ENCODE data around the gene LSM11. TPM values are rescaled to one million over a fixed set of nuclear protein-coding genes. Genes with fewer than 3 reads are reported as not detected.

LSM11 gene
- total RNA-seq, 1 donor from 2014 or later: 1.3 TPM

Other genes with a start within 250 kb of the LSM11 start
- gene ADAM19, start 167.9 kb upstream of the LSM11 start, total RNA-seq: 11.7 TPM
- gene SOX30, start 91.3 kb upstream of the LSM11 start, total RNA-seq: not detected
- not detected for gene C5orf52, start 72.2 kb upstream of the LSM11 start, total RNA-seq
- 0.32 TPM for gene THG1L, start 12.3 kb upstream of the LSM11 start, total RNA-seq
- gene CLINT1, start 115.4 kb downstream of the LSM11 start, total RNA-seq: 16.4 TPM